Hypothalamus (tissue), 51 donors: ENCODE measurements around the gene HGFAC.

ENCODE experiments used
- DNase-seq, 51 donors: peaks; one replicate each; lab custom pipeline; 2025; lab: John Stamatoyannopoulos, UW

The HGFAC gene

GRCh38 chr4:3483471-3483921, 41.7 kb downstream of the HGFAC start:
- DNase-seq: peak in 13 of 51 donors; percentile 7 to 55 (median 31)

- DNase-seq: peak in 7 of 51 donors; percentile 15 to 61 (median 37)
Observed at GRCh38 chr4:3484057-3484973, 42.5 kb downstream of the HGFAC start.

- DNase-seq: no peak
Observed at GRCh38 chr4:3485011-3485791, 43.4 kb downstream of the HGFAC start.

GRCh38 chr4:3485886-3486540, 44.2 kb downstream of the HGFAC start:
- no peak for DNase-seq

- DNase-seq: peak in 20 of 51 donors; percentile 16 to 72 (median 41)
Observed at GRCh38 chr4:3486541-3487540, 45.1 kb downstream of the HGFAC start.

DNA sequence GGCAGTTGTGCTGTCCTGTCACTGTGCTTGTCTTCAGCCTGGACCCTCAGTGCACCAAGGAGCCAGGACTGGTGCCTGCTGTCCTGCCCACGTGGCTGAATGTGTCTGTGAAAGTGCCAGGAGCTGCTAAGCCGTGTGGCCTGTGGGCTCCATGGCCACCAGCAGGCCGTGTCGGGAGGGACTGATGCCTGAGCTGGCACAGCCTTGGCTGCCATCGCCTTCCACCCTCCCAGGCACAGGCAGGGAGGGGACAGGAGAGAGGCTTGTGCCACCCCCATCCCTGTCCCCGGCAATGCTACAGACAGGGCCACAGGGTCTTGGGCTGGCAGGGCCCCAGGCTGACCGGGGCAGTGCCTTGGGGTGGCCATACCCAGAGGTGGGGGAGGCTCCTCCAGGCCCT, 46.1 kb downstream of the HGFAC start:
- peak in 6 of 51 donors; percentile 12 to 34 (median 27) for DNase-seq

DNA sequence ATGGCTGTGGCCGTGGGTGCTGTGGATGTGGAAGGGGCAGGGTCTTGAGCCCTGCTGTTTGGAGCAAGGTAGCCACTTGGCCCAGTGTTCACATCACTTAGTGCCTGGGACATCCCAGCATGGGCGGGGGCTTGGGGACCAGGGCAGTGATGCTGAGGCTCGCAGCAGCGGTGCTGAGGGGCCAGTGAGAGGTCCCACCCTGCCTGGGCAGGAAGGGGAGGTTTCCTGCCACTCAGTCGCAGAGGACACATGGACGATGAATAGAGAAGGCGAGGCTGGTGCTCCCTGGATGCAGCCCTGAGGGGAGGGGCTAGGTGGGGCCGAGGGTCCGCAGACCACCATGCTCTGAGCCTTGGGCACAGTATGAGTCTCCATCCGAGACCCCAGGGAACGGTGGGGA, 47.1 kb downstream of the HGFAC start:
- no peak for DNase-seq

GRCh38 chr4:3489451-3489962, 47.7 kb downstream of the HGFAC start:
- no peak for DNase-seq

- DNase-seq: no peak
Observed at GRCh38 chr4:3491681-3492405, 50.1 kb downstream of the HGFAC start.

DNA sequence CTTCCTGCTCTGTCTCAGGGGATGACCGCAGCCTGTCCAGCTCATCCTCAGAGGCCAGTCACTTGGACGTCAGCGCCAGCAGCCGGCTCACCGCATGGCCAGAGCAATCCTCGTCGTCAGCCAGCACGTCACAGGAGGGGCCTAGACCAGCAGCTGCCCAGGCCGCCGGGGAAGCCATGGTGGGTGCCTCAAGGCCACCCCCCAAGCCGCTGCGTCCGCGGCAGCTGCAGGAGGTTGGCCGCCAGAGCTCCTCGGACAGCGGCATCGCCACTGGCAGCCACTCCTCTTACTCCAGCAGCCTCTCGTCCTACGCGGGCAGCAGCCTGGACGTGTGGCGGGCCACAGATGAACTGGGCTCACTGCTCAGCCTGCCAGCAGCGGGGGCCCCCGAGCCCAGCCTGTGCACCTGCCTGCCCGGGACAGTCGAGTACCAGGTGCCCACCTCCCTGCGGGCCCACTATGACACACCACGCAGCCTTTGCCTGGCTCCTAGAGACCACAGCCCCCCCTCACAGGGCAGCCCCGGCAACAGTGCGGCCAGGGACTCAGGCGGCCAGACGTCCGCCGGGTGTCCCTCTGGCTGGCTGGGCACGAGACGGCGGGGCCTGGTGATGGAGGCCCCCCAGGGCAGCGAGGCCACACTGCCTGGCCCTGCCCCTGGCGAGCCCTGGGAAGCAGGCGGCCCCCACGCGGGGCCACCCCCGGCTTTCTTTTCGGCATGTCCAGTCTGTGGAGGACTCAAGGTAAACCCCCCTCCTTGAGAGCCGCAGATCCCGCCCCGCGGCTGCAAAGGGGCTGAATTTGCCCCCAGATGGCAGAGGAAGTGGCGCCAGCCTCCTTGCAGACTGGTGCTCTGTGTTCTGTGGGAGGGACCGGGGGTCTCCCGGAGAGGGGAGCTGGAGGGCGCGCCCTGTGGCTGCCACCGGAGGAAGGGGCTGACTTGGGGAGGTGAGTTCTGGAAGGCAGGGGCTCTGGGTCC, 51.3 kb downstream of the HGFAC start:
- no peak for DNase-seq

GRCh38 chr4:3493720-3494461, 52.1 kb downstream of the HGFAC start:
- no peak for DNase-seq

GRCh38 chr4:3494462-3494871, 52.7 kb downstream of the HGFAC start:
- no peak for DNase-seq

DNA sequence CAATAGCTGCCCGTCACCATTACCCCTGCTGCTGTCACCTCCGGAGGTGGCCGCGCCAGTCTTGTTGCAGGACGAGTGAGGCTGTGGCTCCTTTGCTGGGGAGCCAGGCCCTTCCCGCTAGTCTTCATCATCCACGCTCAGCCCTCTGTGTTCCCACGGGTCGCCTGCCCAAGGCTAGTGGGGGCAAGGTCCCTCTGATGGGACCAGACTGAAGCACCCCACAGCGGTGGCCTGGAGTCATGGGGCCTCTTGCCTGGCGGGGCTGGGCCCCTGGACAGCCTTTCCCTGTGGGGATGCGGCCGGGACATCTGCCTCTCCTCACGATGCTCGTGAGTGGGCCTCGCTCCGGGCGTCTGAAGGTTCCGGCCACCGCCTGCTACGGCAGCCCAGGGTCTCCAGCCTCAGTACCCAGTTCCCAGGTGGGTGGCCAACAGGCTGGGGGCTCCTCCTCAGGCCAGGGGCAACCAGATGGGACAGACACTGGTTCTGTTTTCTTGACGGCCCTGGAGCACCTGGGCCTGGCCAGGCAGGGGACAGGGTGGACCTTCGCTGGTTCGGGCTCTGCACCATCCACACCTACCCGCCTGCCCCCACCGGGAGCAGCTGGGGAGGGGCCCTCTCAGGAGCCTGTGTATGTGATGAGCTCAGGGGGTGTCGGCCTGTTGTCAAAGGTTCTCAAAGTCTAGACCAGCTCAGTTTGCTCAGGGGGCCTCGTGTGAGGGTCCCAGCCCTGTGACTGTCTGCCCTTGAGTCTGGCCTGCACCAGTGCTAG, 53.6 kb downstream of the HGFAC start:
- no peak for DNase-seq

DNA sequence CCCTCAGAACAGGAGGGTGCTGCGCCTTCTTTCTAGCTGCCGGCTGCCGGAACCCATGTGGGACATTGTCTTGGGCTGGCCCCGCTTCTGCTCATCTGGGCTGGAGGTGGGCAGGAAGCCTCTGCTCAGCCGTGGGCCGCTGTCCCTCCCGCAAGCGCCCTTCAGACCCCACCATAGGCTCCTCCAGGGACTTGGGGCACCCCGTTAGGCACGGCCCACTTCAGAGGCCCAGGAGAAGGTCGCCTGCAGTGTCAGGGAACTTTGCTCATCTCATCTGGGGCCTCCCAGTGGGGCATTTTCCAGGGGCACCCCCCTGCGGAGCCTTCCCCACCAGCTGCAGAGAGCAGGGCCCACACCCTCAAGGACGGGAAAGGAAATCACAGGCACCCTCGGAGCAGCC, 54.3 kb downstream of the HGFAC start:
- DNase-seq: no peak

- DNase-seq: no peak
Observed at GRCh38 chr4:3497095-3497494, 55.3 kb downstream of the HGFAC start.
